GM18505 (cell line): ENCODE measurements around the gene ANXA2R.

ENCODE experiments used
- ATAC-seq: cut with Tn5 transposase; IDR thresholded peaks from one replicate; pipeline ENCODE4 v1.9.1; 2021; ENCODE audit not compliant: unreplicated experiment
- POLR2A ChIP-seq: IDR thresholded peaks from 4 replicates; pipeline ENCODE4 v1.6.1; 2011; ENCODE audit warnings: borderline replicate concordance; ENCODE audit not compliant: insufficient read depth, insufficient read length; ENCODE audit errors: extremely low read depth

Gene ANXA2R

DNA sequence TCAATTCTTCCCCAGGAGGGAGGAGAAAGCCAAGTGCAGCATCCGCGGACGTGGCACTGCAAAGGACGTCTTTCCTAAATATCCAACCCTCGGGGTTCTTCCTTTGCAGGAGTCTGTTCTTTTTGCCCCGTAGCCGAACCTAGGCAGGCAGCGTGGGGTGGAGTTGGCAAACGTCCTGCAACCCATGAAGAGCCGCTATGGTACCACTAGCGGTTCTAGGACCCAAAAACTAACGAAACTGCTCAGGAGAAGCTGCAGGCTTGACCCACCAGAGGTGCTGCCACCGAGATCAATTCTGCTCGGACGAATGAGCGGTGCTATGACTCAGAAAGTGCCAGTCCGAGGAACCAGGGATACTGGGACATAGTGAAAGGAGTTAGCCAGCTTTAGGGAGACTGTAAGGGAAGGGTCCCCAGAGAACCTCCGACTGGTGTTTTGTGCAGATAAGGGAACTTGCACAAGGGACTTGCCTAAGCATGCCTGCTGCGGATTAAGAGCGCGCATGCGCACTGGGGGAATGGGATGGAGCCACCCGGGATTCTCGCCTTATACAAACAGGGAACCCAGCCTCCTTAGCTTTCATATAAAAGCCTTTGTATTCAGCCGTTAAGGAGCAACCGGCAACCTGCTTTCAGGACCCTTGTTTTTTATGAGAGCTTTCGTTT is 32.7 kb downstream of the ANXA2R start:
- ATAC-seq = no peak
- TF ChIP-seq POLR2A = no peak

DNA sequence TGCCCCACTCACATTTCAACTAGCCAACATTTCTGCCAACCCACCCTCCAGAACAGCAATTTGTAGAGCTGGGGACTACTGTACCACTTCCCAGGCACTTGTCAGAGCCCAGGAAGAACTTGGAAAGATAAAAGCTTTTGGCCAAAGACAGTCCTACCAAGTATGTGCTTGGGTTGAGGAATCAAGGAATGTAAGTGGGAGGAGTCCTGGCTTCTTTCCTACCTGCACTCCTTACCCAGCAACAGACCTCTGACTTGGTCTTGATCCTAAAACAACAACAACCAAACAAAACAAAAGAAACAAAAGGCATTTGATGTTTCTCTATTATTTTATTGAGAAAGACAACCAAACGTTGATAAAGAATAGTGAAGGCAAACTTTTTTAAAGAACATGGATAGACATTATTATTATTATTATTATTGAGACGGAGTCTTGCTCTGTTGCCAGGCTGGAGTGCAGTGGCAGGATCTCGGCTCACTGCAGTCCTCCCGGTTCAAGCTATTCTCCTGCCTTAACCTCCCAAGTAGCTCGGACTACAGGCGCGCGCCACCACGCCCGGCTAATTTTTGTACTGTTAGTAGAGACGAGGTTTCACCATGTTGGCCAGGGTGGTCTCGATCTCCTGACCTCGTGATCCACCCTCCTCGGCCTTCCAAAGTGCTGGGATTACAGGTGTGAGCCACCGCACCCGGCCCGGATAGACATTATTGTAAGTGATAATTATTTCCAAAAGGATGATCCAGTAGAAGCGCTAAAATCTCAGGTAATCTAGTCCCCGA is 33.5 kb downstream of the ANXA2R start:
- TF ChIP-seq POLR2A = no peak
- ATAC-seq = no peak

DNA sequence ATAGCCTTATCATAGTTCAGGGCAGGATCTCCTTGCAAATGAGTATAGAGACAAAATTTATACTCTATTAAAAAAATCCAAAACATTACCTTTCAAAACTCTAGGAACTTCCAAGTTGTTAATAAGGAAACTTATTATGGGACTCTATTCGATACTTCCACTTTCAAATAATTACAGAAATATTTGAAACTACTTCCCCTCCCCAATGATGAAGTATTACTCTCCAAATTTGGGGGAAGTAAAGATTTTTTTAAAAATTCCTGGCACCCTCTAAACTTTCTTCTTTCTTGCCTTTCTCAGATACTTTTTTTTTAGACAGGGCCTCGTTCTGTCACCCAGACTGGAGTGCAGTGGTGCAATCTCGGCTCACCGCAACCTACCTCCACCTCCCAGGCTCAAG is 35.1 kb downstream of the ANXA2R start:
- ATAC-seq = no peak
- TF ChIP-seq POLR2A = no peak

DNA sequence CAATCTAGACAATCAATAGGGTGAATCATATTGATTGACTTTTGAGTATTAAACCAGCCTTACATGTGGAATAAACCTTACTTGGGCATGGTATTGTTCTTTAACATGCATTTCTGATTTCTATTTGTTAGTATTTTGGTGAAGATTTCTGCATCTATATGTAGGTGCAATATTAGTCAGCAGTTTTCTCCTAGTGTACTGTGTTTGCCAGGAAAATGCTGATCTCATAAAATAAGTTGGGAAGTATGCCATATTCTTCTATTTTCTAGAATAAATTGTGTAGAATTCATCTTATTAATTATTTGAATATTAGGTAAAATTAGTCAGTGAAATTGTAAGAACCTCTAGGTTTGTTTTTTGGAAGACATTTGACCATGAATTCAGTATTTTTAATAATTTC is 38.4 kb downstream of the ANXA2R start:
- no peak for TF ChIP-seq POLR2A
- ATAC-seq = no peak

DNA sequence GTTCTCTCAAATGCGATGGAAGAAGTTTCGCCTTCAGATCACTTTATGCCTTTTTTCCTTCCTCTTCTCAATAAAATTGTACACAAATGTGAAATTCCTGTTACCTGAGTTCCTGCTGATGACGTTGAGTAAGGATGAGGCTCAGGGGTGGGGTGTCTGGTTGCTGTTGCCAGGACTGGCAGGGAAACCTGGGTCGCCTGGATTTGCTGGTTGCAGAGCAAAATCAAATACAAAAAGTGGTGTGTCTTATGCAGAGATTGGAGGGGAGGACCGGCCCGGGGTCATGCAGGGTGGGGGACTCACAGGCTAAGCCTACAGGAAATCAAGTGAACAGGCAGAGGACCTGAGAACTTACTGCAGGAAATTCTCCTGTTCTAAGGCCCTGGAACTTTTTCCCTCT is 39.2 kb downstream of the ANXA2R start:
- ATAC-seq = no peak

DNA sequence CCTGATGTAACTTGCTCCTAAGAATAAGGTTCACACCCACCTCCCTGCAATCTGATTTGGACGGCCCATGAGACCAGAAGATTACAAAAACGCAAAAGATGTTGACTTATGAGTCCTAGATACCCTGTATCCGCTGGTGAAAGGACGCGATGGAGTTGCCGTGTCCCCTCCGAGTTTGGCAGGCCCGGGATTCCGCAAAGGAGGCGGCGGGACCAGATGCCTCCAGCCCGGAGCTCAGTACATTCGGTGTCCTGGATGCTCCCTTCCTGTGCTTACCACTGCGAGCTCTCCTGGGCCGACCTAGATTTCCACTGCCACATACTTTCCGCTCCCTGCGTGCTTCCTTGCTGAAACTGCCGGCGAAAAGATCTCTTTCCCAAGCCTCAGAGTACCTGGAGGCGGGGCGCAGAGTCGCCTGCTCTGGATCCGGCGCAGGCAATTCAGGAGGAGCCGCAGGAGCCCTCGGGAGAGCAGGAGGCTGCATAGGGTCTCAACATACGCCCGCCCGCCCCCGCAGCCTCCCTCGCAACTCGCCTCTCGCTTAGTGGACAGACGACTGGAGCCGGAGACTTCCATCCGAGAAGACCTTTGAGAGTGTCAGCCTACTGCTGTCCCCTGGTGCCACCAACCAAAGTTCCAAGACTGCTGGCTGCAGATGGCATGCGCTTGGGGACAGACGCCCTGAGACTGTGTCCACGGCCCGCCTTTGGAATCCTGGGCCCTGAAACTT is 39.8 kb downstream of the ANXA2R start:
- no peak for TF ChIP-seq POLR2A
- ATAC-seq = no peak

More for the DNA sequence above, 39.2 kb downstream of the ANXA2R start:
- TF ChIP-seq POLR2A = no peak

DNA sequence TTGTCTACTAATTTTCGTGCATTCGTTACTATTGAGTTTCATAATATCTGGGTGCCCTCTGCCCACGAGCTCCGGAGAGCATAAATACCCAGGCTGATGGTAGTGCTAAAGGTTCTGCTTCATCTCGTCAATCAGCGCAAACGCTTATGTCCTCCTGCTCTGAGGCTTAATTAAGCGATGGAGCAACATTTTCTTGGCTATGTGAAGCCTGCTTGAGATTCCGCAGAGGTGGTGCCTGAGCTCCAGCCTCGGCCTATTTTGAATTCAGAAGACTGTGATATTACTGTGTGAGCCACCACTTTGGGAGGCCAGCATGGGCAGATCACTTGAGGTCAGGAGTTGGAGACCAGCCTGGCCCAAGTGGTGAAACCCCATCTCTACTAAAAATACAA is 44.8 kb downstream of the ANXA2R start:
- ATAC-seq = no peak
- TF ChIP-seq POLR2A = no peak

DNA sequence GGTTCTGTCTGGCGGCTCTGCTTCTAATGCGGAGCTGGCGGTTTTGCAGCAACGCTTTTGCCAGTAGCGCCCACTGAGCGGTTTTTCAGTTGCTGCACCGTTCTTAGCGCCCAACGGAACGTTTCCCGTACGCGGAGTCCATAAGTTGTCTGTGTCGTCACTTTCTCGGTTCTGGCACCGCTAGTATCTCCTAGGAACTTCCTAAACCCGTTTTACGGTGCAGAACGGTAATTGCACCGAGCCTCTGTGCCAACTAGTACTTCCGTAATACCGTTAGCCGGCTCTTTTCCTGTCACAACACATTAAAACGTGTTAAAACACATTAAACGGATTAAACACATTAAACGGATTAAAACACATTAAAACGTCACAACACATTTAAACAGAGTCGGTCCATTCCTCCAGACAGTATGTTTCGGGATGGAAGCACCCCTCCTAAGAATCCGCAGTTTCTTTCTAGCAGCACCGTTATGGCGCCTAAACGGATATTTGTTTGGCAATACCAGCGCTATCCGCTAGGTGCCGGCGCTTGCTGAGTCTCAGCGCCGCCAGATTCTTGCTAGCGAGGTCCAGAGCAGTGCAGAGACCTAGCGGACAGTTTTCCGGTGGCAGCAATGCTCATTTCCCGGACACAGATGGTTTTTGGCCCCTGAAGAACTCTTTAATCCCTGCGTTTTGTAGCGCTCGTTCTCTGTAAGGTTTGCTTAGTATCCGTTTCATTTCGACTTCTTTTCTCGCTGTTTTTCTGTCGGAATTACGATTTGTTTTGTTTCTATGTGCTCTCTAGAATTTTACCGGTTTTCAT is 45.4 kb downstream of the ANXA2R start:
- peak; percentile 58 for TF ChIP-seq POLR2A
- peak; percentile 51 for ATAC-seq

DNA sequence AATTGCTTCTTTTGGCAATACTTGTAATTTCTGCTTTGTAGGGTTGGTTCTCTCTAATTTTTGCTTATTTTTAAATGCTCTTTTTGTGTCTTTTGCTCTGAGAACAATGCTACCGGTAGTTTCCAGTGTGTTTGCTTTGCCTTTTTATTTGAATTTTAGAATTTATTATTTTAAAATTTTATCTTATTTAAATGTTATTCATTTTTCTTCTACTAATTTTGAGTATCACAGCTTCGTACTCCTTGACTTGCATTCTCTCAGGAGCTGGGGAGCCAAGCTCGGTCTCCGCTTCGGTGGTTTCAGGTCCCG is 45.9 kb downstream of the ANXA2R start:
- ATAC-seq = no peak

DNA sequence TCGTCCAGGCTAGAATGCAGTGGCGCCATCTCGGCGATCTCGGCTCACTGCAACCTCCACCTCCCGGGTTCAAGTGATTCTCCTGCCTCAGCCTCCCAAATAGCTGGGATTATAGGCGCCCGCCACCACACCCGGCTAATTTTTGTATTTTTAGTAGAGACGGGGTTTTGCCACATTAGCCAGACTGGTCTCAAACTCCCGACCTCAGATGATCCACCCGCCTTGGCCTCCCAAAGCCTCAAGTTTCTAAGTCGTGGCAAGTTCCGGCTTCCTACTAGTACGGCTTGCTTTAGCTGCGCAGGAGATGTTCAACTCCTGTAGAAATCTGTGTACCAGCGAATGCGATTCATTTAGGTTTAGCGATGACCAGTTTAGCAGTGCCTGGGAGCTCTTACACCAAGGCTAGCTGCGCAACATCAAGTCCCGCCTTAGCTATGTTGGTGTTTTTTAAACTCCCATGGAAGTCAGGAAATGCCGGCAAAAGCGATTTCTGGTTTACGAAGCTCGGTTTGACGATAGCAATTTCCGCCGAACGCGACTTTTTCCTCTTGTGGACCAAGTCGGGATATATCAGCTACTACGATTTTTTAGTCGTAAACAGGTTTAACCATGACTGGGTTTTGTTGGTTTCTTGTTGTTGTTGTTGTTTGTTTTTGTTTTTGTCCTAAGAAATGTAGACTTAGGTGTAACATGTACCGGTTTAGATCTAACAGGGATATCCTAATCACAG is 46.4 kb downstream of the ANXA2R start:
- ATAC-seq = no peak
- peak; percentile 19 for TF ChIP-seq POLR2A

More for the DNA sequence above, 45.9 kb downstream of the ANXA2R start:
- TF ChIP-seq POLR2A = no peak

DNA sequence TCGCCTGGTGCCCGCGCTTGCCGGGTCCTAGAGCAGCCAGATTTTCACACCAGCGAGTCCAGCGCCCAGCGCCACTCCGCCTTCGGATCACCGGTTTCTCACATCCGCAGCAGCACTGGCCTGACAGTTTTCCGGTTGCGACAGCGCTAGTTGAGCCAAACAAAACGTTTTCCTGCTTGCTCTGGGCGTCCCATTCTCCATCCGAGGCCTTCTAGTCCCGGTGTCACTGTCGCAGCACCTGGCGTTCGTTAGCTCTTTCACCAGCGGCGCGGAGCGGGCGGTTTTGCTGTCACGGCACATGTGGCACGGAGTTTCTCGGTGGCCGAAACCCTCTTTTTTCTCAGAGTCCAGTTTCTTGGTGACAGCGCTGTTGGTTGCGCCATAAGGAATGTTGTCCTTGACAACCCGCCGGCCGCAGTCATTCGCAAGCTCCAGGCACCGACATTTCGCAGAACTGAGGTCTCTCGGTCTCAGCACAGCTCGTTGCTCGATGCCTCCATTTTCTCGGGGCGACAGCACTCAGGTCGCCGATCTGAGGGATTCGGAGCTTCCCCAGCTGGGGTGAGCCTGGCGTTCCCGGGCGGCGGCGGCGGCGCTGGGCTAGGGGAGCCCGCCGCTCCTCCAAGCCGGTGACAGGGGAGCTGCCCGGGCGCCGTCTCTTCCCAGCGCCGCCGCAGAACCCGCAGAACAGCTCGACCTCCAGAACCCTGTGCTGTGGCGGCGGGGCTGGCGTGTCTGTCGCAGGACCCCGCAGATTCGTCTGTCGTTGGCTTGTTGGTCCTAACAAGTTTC is 47.8 kb downstream of the ANXA2R start:
- peak; percentile 89 for TF ChIP-seq POLR2A
- peak; percentile 47 for ATAC-seq
